Mammary epithelial cell (primary cell): Measurements from ENCODE around the gene ZFTA.

ENCODE experiments used
- EZH2 ChIP-seq: IDR thresholded peaks from 2 replicates; pipeline ENCODE4 v1.6.1; 2012; ENCODE audit warnings: low read length, inconsistent platforms, borderline replicate concordance
- TF ChIP-seq, protein P1 (sequence below), 2 donors: IDR thresholded peaks in 1 of 2; conservative IDR thresholded peaks in 1 of 2; 2 replicates each; pipeline ENCODE4 v1.5.1; 2011 to 2012; ENCODE audit warnings: inconsistent platforms in 2 of 2, low read length in 2 of 2, mild to moderate bottlenecking in 2 of 2, control low read depth in 1 of 2, low read depth in 1 of 2; ENCODE audit not compliant: insufficient read depth in 1 of 2; ENCODE audit errors: extremely low read depth in 1 of 2

DNA sequence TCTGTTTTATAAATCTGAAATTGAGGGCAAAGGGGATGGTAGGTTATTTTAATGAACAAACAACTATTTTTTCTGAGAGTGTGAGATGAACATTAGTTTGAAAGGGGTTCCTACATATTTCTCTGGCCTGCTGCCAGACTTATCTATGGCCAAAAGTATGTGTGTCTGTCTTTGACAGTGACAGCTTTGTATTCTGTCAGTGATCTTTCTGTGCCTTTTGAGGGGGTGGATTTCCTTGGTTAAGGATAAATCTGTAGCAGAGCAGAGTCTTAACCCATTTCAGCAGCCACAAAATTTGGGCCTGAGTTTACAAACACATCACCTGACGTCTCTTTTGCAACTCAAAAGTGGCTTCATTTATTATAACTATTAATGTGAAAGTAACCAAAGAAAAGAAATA lies 30.9 kb downstream of the ZFTA start:
- TF ChIP-seq, protein P1, sequence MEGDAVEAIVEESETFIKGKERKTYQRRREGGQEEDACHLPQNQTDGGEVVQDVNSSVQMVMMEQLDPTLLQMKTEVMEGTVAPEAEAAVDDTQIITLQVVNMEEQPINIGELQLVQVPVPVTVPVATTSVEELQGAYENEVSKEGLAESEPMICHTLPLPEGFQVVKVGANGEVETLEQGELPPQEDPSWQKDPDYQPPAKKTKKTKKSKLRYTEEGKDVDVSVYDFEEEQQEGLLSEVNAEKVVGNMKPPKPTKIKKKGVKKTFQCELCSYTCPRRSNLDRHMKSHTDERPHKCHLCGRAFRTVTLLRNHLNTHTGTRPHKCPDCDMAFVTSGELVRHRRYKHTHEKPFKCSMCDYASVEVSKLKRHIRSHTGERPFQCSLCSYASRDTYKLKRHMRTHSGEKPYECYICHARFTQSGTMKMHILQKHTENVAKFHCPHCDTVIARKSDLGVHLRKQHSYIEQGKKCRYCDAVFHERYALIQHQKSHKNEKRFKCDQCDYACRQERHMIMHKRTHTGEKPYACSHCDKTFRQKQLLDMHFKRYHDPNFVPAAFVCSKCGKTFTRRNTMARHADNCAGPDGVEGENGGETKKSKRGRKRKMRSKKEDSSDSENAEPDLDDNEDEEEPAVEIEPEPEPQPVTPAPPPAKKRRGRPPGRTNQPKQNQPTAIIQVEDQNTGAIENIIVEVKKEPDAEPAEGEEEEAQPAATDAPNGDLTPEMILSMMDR (conservative IDR thresholded peaks at IDR 0.05 in 1 of 2, IDR thresholded peaks at IDR 0.05 in 1 of 2; ENCODE audit: extremely low read depth in 1 of 2, insufficient read depth in 1 of 2, low read depth in 1 of 2, low read length in 2 of 2): no peak
- TF ChIP-seq EZH2: no peak
